Gastrocnemius medialis (tissue), 4 donors: ENCODE measurements around the gene IL17RB.

ENCODE experiments used
- POLR2A ChIP-seq, 2 donors: fragments of 450-650 bp; IDR thresholded peaks; one replicate each; pipeline ENCODE4 v1.6.1; 2017; ENCODE audit warnings: antibody characterized with exemption in 2 of 2, mild to moderate bottlenecking in 2 of 2, moderate library complexity in 2 of 2
- TF ChIP-seq, protein P1 (sequence below), 5 experiments: fragments of 450-650 bp in 3 of 5; fragments of 200-600 bp in 2 of 5; sonication (generic) in 2 of 5; IDR thresholded peaks in 4 of 5; conservative IDR thresholded peaks in 1 of 5; 1 replicate in 4 of 5; 2 replicates in 1 of 5; pipeline ENCODE4 v1.5.1; 2016 to 2019; ENCODE audit warnings: antibody characterized with exemption in 5 of 5, mild to moderate bottlenecking in 3 of 5, moderate library complexity in 3 of 5

GRCh38 chr3:53837331-53837730 is 9.0 kb upstream of the IL17RB start:
- no peak for TF ChIP-seq POLR2A (IDR thresholded peaks at IDR 0.05)
- TF ChIP-seq, protein P1, sequence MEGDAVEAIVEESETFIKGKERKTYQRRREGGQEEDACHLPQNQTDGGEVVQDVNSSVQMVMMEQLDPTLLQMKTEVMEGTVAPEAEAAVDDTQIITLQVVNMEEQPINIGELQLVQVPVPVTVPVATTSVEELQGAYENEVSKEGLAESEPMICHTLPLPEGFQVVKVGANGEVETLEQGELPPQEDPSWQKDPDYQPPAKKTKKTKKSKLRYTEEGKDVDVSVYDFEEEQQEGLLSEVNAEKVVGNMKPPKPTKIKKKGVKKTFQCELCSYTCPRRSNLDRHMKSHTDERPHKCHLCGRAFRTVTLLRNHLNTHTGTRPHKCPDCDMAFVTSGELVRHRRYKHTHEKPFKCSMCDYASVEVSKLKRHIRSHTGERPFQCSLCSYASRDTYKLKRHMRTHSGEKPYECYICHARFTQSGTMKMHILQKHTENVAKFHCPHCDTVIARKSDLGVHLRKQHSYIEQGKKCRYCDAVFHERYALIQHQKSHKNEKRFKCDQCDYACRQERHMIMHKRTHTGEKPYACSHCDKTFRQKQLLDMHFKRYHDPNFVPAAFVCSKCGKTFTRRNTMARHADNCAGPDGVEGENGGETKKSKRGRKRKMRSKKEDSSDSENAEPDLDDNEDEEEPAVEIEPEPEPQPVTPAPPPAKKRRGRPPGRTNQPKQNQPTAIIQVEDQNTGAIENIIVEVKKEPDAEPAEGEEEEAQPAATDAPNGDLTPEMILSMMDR (IDR thresholded peaks at IDR 0.05 in 4 of 5, conservative IDR thresholded peaks at IDR 0.05 in 1 of 5), result no peak
